Stimulated activated CD8-positive, alpha-beta memory T cell treated with anti-CD3 and anti-CD28 coated beads, Interleukin-12 subunit alpha, Interleukin-12 subunit beta, amount 100 ng/mL, for 24 hours (primary cell): Measurements from ENCODE around the gene BET1.

Experiments used
- DNase-seq: peaks from one replicate; pipeline ENCODE4 v3.0.0-alpha.2; 2020; ENCODE audit errors: extremely low read depth

BET1 gene

DNA sequence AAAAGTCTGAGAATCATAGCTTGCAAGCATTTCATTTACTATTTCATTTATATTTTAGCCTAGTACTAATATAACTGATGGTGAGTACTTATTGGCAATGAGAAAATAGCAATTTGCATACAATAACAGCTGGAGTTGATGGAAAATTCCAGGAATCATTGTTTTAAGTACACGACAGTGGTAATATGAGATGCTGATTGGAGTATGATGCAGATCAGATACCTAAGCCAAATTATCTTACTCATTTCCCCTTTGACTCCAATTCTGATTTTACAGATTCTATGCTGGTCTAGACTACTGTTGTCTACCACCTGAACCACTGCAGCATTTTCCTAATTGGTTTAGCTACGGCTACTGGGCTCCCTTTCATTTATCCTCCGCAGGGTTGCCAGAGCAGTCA, 45.9 kb downstream of the BET1 start:
- no peak for DNase-seq

DNA sequence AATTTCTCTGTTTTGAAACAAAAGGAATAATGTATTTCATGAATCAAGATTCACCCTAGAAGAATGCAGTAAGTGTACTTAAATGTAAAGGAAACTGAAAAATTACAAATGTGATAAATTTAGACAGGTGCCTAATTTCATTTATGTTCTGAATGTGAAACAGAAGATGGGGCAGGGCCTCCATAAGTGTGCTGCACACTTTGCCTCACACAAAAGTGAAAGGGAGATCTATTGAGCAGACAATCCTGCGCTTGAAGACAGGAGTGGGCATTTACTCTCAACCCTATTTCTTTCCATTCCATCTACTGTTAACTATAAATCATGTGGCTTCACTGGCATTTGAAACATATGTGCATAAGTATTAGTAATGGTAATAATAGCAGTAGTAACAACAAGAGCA, 46.4 kb downstream of the BET1 start:
- DNase-seq: no peak

- no peak for DNase-seq
Observed at GRCh38 chr7:93955304-93955703, 48.9 kb downstream of the BET1 start.

DNA sequence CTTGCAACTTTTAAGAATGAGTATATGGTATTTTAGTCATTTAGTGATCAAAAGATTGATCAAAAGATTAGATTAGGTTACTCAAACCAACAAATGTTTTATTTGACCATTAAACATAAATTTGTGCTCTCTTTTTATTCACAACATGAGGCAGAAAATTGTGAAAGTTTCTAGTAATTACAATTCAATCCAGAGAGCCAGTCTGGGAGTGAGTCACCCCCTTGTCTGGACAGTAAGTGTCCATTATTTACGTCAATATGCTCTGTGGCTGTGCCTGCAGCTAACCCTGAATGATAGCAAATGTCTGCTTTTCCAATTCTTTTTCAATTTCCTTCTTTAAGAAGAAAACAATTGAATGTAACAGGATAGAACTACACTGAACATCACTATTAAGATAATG, 54.7 kb downstream of the BET1 start:
- no peak for DNase-seq

DNA sequence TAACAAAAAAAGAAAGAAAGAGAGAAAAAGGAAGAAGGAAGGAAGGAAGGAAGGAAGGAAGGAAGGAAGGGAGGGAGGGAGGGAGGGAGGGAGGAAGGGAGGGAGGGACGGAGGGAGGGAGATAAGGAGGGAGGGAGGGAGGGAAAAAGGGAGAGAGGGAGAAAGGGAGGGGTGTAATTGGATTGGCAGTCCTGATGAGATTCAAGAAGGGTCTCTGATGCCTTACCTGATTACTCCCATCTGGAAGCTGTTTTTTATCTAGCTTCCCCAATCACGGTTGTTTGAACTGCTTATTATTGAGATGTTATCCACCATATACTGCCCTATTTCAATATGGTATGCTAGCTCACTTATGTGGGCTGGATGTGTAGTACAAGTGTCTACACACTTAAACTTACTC, 55.3 kb downstream of the BET1 start:
- no peak for DNase-seq

DNA sequence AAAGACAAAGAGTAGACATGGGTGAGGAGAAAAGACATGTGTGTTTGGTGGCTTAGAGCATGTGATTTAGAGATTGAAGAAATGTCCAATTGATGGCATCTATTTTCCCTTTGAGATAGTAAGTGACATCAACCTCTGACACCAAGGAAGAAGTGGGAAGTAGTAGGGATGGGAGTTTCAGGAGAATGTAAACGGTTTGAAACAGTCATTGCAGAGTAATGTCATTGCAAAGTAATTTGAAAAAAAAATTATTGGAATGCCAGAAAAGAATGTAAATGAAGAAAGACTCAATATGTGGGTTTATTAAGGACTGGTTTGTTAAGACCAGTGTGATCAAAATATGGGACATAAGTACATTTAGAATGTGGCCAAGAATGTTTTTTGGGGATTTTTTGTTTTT, 56.0 kb downstream of the BET1 start:
- no peak for DNase-seq

DNA sequence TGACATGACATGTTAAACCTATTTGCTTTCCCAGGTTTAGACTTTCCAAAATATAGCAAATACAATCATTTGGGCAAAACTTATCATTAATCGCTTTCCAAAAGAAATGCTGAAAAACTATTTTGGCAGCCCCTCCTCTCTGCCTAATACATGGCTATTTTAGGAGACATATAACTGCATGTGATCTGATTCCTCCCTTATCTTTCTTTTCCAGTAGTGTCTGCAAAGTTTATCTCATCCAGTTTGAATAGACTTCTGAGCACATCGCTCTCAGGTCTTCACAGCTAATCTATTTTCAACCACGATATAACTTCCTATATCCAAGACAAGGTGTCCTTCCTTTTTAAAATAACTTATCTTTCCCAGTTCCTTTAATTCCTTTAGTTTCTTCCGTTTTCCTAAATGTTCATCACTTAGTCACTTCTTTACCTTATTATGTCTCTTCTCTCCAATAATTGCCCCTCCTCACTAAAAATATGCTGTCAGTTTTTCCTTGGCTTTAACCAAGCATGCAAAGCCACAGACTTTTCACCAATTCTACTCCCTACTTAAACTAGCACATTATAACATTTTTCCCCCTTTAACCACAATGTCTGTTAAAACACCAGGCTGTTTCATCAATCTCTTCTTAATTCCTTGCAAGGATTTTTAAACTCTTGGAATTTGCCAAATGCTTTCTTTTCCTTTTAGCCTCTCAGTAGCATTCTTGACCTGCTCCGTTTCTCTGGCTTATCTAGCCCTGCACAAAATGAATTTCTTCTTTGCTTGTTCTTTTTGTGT, 58.2 kb downstream of the BET1 start:
- DNase-seq: no peak

GRCh38 chr7:93945083-93945482, 59.1 kb downstream of the BET1 start:
- no peak for DNase-seq

- DNase-seq: no peak
Observed at GRCh38 chr7:93944673-93945072, 59.5 kb downstream of the BET1 start.

DNA sequence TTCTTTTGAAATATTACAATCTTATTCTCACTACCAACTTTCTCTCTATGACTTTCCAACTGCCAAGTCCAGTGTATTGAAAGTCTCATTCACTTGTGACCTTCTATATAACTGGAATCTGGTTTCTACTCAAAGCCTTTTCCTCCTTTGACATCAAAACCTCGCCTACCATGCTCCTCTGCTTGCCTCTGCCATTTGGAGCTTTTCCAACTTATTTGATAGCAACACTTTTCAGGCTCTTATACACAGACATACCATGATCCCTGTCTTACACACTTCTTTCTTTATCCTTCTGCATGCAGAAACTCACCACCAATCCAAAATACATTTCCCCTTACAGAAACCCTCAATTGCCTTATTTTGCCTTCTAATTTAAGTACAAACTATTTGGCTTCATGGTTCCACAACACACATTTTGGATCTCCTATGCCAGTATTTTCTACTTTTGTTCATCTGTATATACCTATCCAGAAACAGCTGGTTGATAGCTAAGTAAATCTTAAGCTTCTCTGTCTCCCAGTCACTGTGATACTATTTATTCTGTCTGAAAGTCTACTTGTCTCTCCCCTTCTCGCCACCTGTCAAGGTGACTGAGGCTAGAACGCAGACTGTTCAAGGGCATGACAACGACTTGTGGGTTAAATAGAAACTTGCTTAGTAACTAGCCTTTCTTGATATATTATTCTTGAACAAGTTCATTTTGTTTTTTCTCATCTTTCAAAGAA, 60.2 kb downstream of the BET1 start:
- no peak for DNase-seq
